ENCODE data around the gene AFAP1. TPM values are rescaled to one million over a fixed set of nuclear protein-coding genes. Genes with fewer than 3 reads are reported as not detected.

AFAP1 gene
- total RNA-seq, 1 experiment from 2014 or later: 22.6 TPM

DNA sequence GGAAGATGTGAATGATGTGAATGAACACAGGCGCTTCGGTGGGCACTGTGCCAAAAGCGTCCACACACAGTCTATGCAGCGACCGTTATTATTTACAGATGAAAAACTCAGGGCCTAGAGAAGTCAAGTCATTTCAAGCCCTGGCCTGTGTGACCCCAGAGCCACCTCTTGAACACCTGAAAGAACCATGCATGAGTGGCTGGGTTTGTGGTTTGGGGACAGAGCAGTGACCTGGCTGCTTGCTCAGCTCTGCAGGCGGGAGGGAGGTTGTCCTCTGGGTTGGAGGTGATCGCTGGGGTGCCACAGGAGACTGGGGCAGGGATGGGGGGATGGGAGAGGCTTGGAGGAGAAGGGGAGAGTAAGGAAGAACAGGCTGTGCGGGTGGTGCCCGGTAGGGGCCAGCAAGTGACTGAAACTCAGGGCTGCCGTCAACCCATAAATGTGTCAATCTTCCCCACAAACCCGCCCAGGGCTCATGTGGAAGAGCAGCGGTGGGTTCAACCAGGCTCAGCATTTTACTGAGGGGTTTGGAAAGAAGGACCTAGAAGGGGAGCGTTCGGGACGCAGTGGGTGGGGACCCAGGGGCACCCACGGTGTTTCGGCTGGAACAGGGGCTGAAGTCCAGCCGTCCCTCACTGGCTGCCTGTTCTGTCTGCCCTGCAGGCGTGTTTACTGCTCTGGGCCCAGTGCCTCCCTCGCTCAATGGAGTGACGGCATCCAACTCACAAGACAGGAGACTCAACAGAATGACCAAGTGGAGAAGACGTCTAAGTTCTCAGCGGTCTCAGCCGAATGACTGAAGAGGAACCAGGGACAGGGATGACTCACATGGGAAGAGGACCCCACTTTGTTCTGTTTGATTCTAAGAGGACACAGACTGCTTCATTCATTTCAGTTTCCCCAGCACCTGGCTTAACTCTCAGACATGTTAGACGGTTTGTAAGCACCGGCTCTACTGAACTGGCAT lies 167.8 kb downstream of the AFAP1 start:
- no peak for DNase-seq (ENCODE audit: low read depth)

DNA sequence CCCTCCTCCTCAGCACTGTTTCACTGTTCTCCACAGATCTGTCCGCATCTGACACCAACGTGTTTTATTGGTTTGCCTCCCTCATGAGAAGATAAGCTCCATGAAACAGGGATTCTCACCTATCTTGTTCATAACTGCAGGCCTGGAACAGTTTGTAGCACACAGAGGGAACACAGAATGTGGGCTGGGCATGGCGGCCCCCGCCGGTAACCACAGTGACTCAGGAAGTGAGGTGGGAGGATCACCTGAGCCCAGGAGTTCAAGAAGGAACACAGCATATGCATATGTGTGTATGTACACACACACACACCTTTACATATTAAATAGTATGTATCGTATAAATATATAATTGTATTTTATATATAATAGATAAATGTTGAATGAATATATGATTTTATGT lies 168.6 kb downstream of the AFAP1 start:
- no peak for DNase-seq (ENCODE audit: low read depth)

DNA sequence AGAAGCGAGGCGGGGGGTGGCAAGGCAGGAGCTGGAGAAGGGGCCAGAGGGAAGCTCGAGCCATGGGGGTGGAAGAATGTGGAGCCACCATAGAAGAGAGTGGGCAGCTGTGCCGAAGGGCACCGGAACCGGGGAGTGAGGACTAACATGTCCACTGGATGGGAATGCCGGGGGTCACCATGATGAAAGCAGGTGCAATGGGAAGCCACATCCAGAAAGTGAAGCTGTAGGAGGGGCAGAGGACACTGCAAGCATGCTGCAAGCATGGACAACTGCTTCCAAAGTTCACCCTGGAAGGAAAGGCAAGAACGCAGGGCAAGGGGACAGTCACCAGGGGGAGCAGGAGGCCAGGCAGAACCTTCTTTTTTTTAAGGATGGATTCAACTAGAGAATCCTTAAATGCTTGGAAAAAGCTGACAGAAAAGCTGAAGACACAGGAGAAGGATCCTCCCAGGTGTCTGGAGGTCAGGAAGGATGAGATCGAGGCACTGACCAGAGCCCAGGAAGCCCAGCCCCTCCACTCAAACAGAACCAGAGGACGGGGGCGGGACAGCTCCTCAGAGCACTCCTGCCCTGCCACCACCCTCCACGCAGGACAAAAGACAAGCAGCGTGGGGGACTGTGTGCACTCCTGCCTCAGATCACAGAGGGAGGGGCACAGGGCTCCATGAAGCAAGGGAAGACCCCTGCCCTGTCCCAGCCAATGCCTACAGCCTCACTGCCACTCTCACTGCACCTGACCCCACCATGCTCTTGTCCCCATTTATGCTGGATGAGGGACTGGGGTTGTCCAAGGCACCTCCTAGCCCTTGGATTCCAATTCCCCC lies 169.2 kb downstream of the AFAP1 start:
- DNase-seq (ENCODE audit: low read depth): no peak

DNA sequence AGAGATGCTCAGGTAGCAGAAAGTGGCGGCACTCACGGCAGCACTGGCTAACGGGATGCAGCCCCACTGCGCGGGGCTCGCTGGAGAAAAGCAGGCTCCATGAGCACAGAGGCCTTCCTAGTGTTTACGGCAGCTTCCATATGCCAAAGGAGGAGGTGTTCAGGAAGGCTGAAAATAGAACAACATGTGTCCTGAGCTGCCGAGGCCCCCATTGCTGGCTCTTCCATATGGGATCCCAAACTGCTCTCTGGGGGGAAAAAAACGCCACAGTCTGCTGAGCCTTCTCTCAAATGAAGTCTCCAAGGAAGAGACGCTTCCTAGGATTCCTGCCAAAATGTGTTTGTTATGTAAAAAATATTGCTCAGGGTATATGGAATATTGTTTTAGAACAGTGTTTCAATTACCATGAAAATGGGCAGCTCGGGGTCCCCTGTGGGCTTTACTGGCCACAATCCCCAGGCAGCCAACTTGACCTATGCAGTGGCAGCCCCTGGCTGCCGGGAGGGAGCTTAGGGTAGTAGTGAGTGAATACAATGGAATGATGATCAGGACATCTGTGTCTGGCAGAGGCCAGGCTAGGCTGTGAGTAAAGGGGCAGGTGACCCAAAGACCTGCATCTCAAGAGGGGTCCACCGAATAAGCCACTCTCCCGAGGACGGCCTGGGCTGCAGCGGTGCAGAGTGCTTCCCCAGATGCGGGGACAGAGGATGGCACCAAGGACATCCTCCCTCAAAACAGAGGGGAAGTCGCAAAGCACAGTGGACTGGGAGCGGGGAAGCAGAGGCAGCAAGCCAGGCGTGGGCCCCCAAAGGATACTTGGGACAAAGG lies 170.1 kb downstream of the AFAP1 start:
- no peak for DNase-seq (ENCODE audit: low read depth)

DNA sequence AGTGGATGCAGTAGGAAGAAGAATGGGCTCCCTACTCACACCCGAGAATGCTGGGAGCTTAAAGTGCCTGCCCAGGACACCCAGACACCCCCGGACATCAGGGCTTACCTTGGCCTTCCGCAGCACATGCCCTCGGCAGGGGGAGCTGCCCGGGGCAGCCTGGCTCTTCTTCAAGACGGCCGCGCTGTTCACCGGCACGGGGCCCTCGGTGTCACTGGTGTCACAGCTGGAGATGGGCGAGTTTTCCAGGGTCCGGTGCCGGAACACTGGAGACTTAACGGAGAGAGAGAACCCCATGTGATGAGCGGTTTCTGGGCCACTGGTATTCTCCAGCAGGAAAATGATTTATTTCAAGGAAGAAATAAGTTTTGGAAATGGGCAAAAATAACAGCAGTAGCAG lies 170.9 kb downstream of the AFAP1 start:
- DNase-seq (ENCODE audit: low read depth): no peak

DNA sequence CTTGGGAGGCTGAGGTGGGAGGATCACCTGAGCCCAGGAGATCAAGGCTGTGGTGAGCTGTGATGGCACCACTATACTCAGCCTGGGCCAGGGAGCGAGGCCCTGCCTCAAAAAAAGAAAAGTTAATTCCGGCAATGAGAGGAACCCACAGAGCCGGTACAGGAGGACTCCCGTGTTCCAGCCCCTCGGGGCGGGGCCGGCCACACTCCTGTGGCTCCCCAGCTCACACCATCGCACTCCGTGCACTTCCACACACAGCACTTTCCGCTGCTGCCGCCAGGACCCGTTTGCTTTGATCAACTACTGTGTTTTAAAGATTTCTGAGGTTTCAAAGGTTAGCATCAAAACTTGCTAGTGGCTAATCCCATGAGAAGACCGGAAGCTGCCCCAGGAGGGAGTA lies 171.7 kb downstream of the AFAP1 start:
- DNase-seq (ENCODE audit: low read depth): no peak

DNA sequence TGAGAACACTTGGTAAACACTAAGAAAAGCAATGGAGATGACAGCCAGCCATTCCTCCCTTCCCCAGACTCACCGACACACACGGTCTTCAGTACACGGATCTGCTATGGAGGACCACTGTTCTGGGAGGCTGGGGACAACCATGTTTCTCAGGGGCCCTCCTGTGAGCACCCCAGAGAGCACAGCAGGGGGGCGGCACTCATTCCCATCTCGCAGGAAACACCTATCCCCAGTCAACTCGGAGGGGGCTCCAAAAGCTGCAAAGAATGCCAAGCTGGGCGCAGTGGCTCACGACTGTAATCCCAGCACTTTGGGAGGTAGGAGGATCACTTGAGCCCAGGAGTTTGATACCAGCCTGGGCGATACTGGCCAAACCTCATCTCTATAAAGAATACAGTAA lies 172.1 kb downstream of the AFAP1 start:
- DNase-seq (ENCODE audit: low read depth): no peak

DNA sequence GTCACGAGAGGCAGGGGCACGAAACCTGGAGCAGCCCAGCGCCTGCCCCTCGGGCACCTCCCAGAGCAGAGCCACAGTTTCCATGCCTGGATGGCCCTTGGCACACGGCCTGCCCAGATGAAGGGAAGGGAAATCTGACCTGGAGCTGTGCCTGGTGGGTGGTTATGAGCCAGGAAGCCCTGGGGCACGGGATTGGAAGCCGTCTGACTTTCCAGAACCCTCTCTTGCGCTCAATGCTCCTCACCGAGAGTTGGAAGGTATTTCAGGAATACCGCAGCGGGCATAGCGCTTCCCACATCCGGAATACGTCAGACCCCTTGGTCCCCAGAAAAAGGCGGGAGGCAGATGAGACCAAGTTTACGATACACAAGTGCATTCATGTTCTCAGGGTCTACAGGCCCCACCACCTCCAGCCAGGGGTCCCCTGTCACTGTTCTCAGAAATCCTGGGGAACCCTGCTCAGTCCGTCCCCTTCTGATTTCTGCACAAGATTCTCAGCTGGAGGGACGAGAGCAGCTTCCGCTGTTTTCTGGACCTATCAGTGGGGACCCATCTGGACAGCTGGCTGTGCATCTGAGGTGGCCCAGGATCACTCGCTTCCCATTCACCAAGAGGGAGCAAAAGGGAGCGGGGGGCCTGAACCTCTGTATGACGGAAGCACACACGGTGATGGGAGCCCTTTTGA lies 172.9 kb downstream of the AFAP1 start:
- no peak for DNase-seq (ENCODE audit: low read depth)

DNA sequence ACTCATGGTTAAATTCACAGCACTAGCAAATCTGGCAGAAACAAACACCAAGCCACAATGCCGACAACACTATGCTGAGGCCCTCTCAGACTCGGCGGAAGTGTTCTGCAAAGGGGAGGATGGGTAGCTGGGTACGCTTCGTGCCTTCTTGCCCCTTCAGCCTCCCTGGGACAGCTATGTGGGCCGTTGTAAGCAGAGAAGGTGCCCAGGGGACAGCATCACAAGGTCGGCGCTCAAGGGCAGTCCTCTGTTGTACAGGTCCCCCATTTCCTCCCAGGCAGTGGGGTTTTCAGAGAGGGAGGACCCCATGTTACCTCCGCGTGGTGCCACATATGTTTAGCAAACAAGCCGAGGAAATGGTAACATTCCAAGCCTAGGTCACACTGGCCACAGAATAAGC lies 173.6 kb downstream of the AFAP1 start:
- DNase-seq (ENCODE audit: low read depth): no peak

DNA sequence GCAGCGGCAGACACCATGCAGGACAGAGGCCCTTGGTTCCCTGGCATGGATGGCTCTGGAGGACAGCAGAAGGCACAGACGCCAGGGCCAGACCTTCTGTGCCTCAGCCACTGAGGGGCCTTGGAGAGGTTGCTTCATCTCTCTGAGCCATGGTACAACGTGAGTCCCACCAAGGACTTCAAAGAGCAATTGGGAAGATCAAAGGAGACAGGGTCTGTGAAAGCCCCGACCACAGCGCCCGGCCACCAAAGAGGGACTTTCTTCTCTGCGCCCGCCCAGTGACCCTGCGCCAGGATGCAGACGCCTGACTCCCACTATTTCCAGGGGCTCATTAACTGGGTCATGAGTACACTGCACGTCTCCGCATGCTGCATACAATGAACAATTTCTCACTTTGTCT lies 174.0 kb downstream of the AFAP1 start:
- no peak for DNase-seq (ENCODE audit: low read depth)

DNA sequence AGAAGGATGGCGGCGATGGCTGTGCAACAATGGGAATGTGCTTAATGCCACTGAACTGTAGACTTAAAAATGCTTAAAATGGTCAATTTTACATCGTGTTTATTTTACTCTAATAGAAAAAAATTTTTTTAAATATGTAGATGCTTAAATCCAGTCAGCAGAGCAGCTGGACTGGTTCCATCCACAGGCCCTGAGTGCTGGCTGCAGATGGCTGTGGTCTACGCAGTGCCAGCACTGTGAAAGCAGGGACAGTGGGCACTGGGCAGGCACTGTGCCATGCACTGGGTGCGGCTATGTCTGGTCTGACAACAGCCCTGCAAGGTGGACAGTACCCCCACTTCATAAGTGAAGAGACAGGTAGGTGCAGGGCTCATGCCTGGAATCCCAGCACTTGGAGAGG lies 175.2 kb downstream of the AFAP1 start:
- no peak for DNase-seq (ENCODE audit: low read depth)

DNA sequence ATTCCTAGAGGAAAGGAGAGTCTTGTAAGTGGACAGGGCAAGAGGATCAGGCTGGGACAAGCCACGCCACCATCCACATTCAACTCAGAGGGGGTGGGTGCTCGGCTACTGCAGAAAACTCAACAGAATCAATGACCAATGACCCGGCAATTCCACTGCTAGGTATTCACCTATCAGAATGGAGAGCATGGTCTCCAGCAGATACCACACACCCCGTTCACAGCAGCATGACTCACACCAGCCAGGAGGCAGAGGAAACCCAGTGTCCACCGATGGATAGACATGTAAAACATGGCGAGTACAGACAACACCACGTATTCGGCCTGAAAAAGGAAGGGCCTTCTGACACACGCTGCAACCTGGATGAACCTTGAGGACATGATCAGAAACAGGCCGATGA lies 175.9 kb downstream of the AFAP1 start:
- peak; percentile 30 for DNase-seq (ENCODE audit: low read depth)

DNA sequence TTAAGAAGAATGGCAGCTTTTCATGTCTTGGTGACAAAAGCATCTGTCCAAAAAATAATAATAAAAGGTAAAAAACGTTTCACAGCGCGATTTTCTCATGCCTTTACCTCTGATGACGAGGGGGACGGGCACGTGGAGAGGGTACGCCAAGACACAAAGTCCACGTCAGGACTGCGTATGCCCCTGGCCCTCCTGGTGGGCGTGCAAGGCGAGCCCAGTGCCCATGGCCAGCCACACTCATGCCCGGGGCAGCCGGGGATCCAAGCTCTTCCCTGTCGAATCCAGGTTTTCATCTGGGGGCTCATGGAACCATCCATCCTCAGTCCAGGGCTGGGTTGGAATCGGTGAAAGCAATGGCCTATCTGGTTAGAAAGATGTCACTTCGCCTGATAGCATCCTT lies 176.6 kb downstream of the AFAP1 start:
- no peak for DNase-seq (ENCODE audit: low read depth)

DNA sequence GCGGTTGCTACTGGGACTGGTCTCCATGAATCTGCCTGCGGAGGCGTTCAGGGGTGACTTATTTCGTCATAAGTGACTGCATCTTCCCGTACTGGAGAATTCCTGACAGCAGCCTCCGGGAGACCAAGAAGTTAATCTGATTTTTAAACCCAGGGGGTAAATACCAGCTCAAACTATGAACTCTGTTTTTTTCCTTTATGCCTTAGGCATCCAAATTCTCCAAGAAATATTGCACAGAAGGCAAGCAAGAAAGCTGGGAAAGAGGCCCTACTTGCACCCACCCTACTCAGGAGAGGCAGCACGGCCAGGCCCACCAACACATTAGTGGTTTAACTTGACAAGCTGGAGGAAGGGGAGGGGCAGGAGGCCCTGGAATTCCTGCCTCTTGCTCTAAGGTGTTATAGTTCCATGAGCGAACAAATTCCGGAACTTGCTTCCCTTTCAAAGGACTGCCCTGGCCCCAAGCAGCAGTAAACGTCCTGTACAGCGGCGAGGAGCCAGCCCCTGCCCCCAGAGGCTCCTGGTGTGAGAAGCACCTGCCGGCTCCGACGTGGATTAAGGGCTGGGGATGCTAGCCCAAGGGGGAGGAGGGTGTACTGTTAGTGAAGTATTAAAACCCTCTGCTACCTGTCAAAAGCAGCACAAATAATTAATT lies 177.2 kb downstream of the AFAP1 start:
- DNase-seq (ENCODE audit: low read depth): no peak

DNA sequence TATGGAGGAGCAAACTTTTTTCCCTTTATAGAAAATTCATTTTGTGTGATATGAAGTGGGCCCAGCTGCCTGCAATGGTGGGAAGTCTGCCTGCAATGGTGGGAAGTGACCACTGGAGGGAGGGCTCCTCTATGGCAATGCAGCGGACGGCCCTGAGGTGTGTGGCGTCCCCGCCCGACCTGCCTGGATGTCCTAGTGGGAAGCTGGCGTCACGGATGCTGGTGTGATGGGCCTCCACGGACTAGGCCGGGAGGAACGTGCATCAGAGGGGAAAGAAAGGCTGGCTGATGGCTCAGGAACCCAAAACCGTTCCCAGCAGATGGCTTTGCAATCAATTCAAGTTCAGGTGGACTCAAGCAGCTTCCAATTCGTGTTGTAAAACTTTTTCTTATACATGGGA lies 177.9 kb downstream of the AFAP1 start:
- peak; percentile 26 for DNase-seq (ENCODE audit: low read depth)

DNA sequence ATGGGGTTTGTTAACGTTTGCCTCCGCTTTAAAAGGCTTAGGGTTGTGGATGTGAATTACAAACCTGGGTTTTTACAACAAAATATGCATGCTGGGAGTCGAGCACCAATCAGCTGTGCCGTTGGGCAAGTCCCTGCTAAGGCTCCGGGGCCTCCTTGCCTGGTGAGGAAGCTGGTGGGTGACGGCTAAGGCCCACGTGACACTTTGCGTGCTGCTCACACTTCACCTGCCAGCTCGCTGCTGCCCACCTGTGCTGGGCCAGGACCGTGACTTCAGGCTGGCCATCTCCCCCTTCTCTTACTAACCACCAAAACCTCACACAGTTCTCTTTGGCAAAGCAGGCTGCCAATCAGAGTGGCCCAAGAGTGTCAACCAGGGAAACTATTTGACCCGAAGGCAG lies 178.3 kb downstream of the AFAP1 start:
- DNase-seq (ENCODE audit: low read depth): no peak

DNA sequence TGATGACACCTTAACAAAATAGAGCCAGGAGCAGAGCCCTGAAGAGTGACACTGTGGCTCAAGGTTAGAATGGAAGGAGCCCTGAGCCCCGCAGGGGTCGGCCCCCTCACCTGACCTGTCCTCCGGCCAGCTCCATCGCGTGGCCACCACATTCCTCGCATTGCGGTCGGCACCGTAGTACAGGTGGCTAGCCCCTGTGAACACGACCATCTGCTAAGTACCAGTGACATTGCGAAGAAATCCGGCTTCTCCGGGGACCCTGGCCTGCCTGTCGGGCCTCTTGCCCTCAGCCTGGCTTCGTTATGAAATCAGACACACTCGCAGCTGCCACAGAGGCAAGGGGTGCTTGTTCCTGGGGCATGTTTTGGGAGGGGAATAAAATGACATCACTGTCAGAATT lies 179.0 kb downstream of the AFAP1 start:
- no peak for DNase-seq (ENCODE audit: low read depth)

DNA sequence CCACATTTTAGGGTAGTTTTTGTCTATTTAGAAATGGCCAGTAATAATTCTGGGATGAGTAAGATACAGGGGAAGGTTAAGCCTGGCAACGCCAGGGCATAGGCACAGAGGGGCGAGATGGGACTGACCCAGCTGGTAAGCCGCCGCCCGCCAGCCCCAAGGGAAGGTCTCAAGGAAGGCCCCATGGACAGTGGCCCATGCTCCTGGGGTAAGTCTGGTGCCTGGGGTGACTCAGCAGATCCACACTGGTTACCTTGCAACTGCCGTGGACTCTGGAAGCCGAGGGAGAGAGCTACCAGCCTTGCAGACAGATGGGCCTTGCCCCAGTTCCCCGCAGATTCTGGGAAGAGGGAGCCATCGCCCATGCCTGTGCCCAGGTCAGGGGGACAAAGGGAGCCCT lies 179.4 kb downstream of the AFAP1 start:
- DNase-seq (ENCODE audit: low read depth): no peak

DNA sequence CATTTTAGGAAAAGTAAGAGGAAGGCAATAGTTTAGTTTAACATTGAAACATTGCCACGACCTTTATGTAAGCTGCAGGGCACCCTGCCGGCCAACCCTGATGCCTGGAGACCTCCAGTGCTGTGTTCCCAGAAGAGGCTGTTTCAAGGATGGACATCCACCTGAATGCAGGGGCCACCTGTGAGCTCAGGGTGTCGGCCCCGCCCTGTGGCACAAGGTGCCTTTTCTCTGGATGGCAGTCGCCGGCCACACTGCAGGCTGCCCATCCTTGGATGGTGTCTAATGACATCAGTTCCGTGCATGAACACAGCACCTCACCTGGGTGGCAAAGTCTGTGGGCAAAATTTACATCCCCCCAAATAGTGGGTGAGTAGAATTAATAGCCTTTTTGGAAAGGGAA lies 180.0 kb downstream of the AFAP1 start:
- no peak for DNase-seq (ENCODE audit: low read depth)

DNA sequence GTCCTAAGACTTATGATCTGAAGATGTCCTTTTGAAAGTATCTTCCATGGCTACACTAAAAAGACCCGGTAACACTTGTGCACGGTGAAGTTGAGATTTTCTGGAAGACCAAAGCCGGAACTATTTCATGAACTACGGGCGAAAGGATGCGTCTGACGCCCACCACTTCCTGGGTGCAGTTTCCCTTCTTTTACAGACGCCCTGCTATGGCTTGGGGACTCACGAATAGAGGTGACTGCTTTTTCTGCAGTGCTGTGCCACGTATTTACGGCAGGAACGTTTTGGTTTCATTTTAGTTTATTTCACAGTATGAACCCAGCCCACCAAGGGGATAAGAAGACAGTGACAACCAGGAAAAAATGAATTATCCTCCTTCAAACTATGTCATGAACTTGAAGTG lies 180.4 kb downstream of the AFAP1 start:
- no peak for DNase-seq (ENCODE audit: low read depth)

DNA sequence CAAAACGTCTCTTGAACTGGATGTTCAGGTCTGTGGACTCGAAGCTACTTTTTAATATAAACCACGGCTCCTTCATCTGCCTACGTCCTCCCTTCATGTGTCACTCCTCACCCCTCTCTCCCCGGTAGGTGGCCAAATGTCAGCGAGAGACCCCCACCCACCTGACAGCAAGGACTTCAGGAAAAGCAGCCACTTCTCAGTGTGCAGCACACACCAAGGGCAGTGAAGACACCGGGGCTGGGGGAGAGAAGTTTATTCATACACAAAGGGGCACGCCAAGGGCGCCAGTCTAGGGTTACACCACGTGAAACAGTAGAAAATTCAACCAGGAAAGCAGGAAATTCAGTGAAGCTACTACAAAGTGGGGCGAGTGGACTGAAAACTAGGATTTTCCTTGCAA lies 181.2 kb downstream of the AFAP1 start:
- no peak for DNase-seq (ENCODE audit: low read depth)
